ENCODE measurements around the gene FGF9. TPM values are rescaled to one million over a fixed set of nuclear protein-coding genes. Genes with fewer than 3 reads are reported as not detected.

FGF9 gene
- total RNA-seq, 4 donors from 2014 or later = not detected

- Histone ChIP-seq H3K4me3 (no peak overlapping the region), H3K36me3 (no peaks in the 10 kb centered on the region), H3K9me3 (peaks cover 3% of the 10 kb centered on the region), H3K4me1 (no peaks in the 10 kb centered on the region), H3K27ac (no peak overlapping the region), H3K27me3 (peaks cover 24% of the 10 kb centered on the region)
- no peak for DNase-seq (ENCODE audit: low spot score in 2 of 2)
- 92% methylated on average over 2 of the region's 2 CpGs for WGBS
- no peak for TF ChIP-seq POLR2AphosphoS5 (IDR thresholded peaks at IDR 0.05)
- no peak for TF ChIP-seq CTCF (IDR thresholded peaks at IDR 0.05)
Observed at GRCh38 chr13:21661097-21661909, 9.6 kb upstream of the FGF9 start.

- Histone ChIP-seq H3K27me3 (peaks cover 31% of the 10 kb centered on the region), H3K4me1 (no peaks in the 10 kb centered on the region), H3K36me3 (no peaks in the 10 kb centered on the region), H3K9me3 (peaks cover 3% of the 10 kb centered on the region), H3K4me3 (no peak overlapping the region), H3K27ac (no peak overlapping the region)
- no peak for DNase-seq (ENCODE audit: low spot score in 2 of 2)
- 87% methylated on average over 4 of the region's 4 CpGs for WGBS
- TF ChIP-seq POLR2A (IDR thresholded peaks at IDR 0.05) = no peak
- no peak for TF ChIP-seq CTCF (IDR thresholded peaks at IDR 0.05)
- no peak for TF ChIP-seq POLR2AphosphoS5 (IDR thresholded peaks at IDR 0.05)
- no peak for TF ChIP-seq EP300 (IDR thresholded peaks at IDR 0.05)
Observed at GRCh38 chr13:21663197-21663596, 7.7 kb upstream of the FGF9 start.

DNA sequence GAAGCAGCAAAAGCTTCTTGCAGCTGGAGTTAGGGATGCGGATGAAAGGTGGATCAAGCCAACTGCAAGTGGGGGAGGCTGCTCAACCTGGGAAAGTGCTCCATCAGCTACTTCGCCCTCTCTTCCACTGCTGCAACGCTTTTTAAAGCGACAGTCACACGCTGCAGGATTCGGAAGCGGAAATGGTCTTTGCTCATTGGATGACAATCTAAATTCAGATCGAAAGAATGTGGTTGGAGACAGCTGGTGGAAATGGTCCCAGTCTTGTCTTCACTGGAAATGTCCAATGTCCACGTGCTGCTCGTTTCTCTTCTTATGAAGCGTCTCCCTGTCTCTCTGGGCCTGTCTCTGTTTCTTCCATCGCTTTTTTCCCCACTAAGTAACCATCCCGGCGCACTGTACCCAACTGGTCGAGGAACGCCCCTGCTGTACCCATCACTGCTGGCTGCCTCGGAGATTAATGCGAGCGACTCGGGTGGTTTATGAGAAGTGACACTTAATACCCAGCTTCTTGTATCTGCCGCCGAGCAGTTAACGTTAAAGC is 2.1 kb upstream of the FGF9 start:
- H3K4me3 ChIP-seq = peak overlapping the region; percentile 62
- DNase-seq (ENCODE audit: low spot score in 2 of 2) = no peak
- peaks cover 51% of the 10 kb centered on the region for H3K4me1 ChIP-seq
- no peaks in the 10 kb centered on the region for H3K9me3 ChIP-seq
- no peak for TF ChIP-seq EP300 (IDR thresholded peaks at IDR 0.05)
- TF ChIP-seq POLR2A (IDR thresholded peaks at IDR 0.05) = no peak
- no peak for TF ChIP-seq POLR2AphosphoS5 (IDR thresholded peaks at IDR 0.05)
- TF ChIP-seq CTCF (IDR thresholded peaks at IDR 0.05) = no peak
- no peaks in the 10 kb centered on the region for H3K36me3 ChIP-seq
- 26% methylated on average over 22 of the region's 23 CpGs for WGBS
- no peak overlapping the region for H3K27ac ChIP-seq
- H3K27me3 ChIP-seq = peaks cover 58% of the 10 kb centered on the region

- WGBS = 0% methylated on average over 10 of the region's 70 CpGs
- DNase-seq (ENCODE audit: low spot score in 2 of 2) = peak in 1 of 2 donors; percentile 71
- Histone ChIP-seq H3K27ac (no peak overlapping the region), H3K9me3 (no peaks in the 10 kb centered on the region), H3K27me3 (peaks cover 63% of the 10 kb centered on the region), H3K4me1 (peaks cover 66% of the 10 kb centered on the region), H3K4me3 (peak overlapping the region; percentile 62), H3K36me3 (no peaks in the 10 kb centered on the region)
- no peak for TF ChIP-seq POLR2AphosphoS5 (IDR thresholded peaks at IDR 0.05)
- peak in 1 of 2 donors; percentile 12 for TF ChIP-seq CTCF (IDR thresholded peaks at IDR 0.05)
Observed at GRCh38 chr13:21670006-21670882, 629 bp upstream of the FGF9 start.

Measured in suprapubic skin (tissue), 4 donors.